ENCODE measurements around the gene TTC5.
"Not testable (repeated sequence)": the region's sequence is repeated elsewhere in the genome, so short reads cannot be mapped to it uniquely, and the experiment has no call there.

DNA sequence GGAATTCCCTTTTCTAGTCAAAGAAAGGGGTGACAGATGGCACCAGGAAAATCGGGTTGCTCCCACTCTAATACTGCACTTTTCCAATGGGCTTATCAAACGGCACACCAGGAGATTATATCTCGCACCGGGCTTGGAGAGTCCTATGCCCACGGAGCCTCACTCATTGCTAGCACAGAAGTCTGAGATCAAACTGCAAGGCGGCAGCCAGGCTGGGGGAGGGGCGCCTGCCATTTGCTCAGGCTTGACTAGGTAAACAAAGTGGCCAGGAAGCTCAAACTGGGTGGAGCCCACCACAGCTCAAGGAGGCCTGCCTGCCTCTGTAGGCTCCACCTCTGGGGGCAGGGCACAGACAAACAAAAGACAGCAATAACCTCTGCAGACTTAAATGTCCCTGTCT, 25.5 kb downstream of the TTC5 start:
- not testable (repeated sequence) for TF ChIP-seq EZH2 (IDR thresholded peaks at IDR 0.05; ENCODE audit: low read length, missing control alignments)
- TF ChIP-seq, protein P1, sequence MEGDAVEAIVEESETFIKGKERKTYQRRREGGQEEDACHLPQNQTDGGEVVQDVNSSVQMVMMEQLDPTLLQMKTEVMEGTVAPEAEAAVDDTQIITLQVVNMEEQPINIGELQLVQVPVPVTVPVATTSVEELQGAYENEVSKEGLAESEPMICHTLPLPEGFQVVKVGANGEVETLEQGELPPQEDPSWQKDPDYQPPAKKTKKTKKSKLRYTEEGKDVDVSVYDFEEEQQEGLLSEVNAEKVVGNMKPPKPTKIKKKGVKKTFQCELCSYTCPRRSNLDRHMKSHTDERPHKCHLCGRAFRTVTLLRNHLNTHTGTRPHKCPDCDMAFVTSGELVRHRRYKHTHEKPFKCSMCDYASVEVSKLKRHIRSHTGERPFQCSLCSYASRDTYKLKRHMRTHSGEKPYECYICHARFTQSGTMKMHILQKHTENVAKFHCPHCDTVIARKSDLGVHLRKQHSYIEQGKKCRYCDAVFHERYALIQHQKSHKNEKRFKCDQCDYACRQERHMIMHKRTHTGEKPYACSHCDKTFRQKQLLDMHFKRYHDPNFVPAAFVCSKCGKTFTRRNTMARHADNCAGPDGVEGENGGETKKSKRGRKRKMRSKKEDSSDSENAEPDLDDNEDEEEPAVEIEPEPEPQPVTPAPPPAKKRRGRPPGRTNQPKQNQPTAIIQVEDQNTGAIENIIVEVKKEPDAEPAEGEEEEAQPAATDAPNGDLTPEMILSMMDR (conservative IDR thresholded peaks at IDR 0.05 in 1 of 2, IDR thresholded peaks at IDR 0.05 in 1 of 2; ENCODE audit: low read depth in 1 of 2, low read length in 2 of 2) = not testable (repeated sequence)
